ENCODE measurements around the gene GDA. TPM values are rescaled to one million over a fixed set of nuclear protein-coding genes. Genes with fewer than 3 reads are reported as not detected.

GDA gene
- total and polyA plus RNA-seq, 9 of the 15 experiments (the other 6 are each of a cell fraction or from before 2014, with no cell fraction given): 4.5 to 18.0 (median 12.7) TPM

- peaks cover 26% of the 10 kb centered on the region; the same call in 2 of the 3 replicates for H3K36me3 ChIP-seq (ENCODE audit: control insufficient read depth, insufficient read depth, low read length)
- BruUV-seq (replicated peaks): no TSS peak
- DNase-seq (ENCODE audit: extremely low read depth in 1 of 4, low spot score in 3 of 4): no peak
- no peaks in the 10 kb centered on the region for H3K9me1 ChIP-seq (ENCODE audit: control insufficient read depth, insufficient read depth, low read length)
- H3K4me2 ChIP-seq (ENCODE audit: insufficient read depth, low read length): no peak overlapping the region
- H3K4me3 ChIP-seq: no peak overlapping the region
- no peaks in the 10 kb centered on the region for H3K4me1 ChIP-seq (replicated peaks in 1 of 2; ENCODE audit: control insufficient read depth in 2 of 2, insufficient read depth in 2 of 2, low read length in 2 of 2)
- TF ChIP-seq ETS1 (conservative IDR thresholded peaks at IDR 0.05; ENCODE audit: control insufficient read depth, low read depth, low read length): no peak
- no peak for TF ChIP-seq ZNF347 (CRISPR knock-in tag; IDR thresholded peaks at IDR 0.05; ENCODE audit: low read depth)
- no peak for TF ChIP-seq RBM22 (IDR thresholded peaks at IDR 0.05; ENCODE audit: low read depth, low read length, poor library complexity, severe bottlenecking)
- TF ChIP-seq NUFIP1 (IDR thresholded peaks at IDR 0.05; ENCODE audit: partially characterized antibody): no peak
- TF ChIP-seq FOXK2 (conservative IDR thresholded peaks at IDR 0.05 in 1 of 2, IDR thresholded peaks at IDR 0.05 in 1 of 2; ENCODE audit: low read depth in 2 of 2): no peak
- intact Hi-C loops (cut with micrococcal nuclease): no loop called here
- H3K9ac ChIP-seq (ENCODE audit: insufficient read depth in 1 of 2, low read depth in 2 of 2, low read length in 2 of 2): no peak overlapping the region
- CTCF ChIA-PET (ENCODE audit: low intra/inter-chr PET ratio): no interaction called here
- POLR2A ChIA-PET: no interaction called here
- 63% methylated on average over 1 of the region's 1 CpG for WGBS (ENCODE audit: insufficient coverage, low coverage, missing lambda C conversion rate)
- no peak overlapping the region for H2AFZ ChIP-seq (ENCODE audit: low read depth, low read length)
- no peaks in the 10 kb centered on the region for H3K27me3 ChIP-seq (ENCODE audit: control insufficient read depth in 2 of 2, insufficient read depth in 2 of 2, low read length in 2 of 2)
- FAIRE-seq: no peak
- in situ Hi-C loops (cut with MboI): no loop called here
- H3K9me3 ChIP-seq (replicated peaks; ENCODE audit: control insufficient read depth, insufficient read depth, low read depth, low read length): no peaks in the 10 kb centered on the region
- H3K79me2 ChIP-seq (ENCODE audit: control insufficient read depth, insufficient read depth, low read length): no peaks in the 10 kb centered on the region; the same call in 2 of the 3 replicates
- no peak for ATAC-seq
- H4K20me1 ChIP-seq (replicated peaks; ENCODE audit: control insufficient read depth, insufficient read depth, low read length): no peaks in the 10 kb centered on the region
- no peak overlapping the region for H3K27ac ChIP-seq (ENCODE audit: extremely low read depth, low read depth, low read length)
These were observed 71.3 kb downstream of the GDA start for GRCh38 chr9:72220589-72220988.
